WTC11 (cell line): ENCODE data around the gene TGFBR1.

Experiments used
- EMX1 ChIP-seq: fragments of 250-450 bp; sonication (Bioruptor Pico); IDR thresholded peaks from 2 replicates; pipeline ENCODE4 v1.8.0; 2021; ENCODE audit warnings: mild to moderate bottlenecking
- KAT7 ChIP-seq: sonication (generic); formaldehyde crosslinking; IDR thresholded peaks from 2 replicates; pipeline ENCODE4 v1.8.1; 2023; ENCODE audit warnings: missing genetic modification reagents, mild to moderate bottlenecking, borderline replicate concordance
- RORB ChIP-seq: fragments of 250-450 bp; sonication (Bioruptor Pico); IDR thresholded peaks from 2 replicates; pipeline ENCODE4 v1.9.0; 2021; ENCODE audit warnings: mild to moderate bottlenecking
- SMAD3 ChIP-seq: sonication (generic); formaldehyde crosslinking; IDR thresholded peaks from 2 replicates; pipeline ENCODE4 v1.8.0; 2022; ENCODE audit warnings: missing genetic modification reagents, mild to moderate bottlenecking, borderline replicate concordance
- TF ChIP-seq, protein P1 (sequence below): fragments of 200-600 bp; IDR thresholded peaks from 2 replicates; pipeline ENCODE4 v1.8.0; 2022; ENCODE audit warnings: antibody characterized with exemption
- TF ChIP-seq, protein P2 (sequence below): sonication (generic); formaldehyde crosslinking; IDR thresholded peaks from 2 replicates; pipeline ENCODE4 v1.8.0; 2023; ENCODE audit warnings: missing genetic modification reagents, mild to moderate bottlenecking, borderline replicate concordance
- TF ChIP-seq, protein P3 (sequence below): sonication (generic); formaldehyde crosslinking; IDR thresholded peaks from 2 replicates; pipeline ENCODE4 v1.8.1; 2023; ENCODE audit warnings: mild to moderate bottlenecking, moderate library complexity, missing genetic modification reagents

DNA sequence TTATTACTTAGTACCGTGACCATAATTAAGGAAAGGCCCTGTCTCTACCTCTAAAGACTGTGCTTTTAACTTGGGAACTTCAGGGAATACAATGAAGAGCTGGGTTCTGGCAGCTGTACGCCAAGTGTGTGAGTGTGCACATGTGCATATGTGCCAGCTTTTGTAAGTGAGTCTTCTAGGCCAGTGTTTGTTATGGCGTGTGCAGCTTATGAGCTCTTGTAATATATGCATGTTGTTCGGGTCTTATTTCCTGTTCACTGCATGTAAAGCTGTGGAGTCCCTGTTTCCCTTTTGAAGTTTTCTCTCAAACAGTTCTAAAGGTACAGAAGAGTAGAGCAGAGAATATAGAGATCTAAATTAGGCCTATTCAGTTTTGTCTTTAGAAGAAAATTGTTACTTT, 30.5 kb downstream of the TGFBR1 start:
- TF ChIP-seq, protein P1, sequence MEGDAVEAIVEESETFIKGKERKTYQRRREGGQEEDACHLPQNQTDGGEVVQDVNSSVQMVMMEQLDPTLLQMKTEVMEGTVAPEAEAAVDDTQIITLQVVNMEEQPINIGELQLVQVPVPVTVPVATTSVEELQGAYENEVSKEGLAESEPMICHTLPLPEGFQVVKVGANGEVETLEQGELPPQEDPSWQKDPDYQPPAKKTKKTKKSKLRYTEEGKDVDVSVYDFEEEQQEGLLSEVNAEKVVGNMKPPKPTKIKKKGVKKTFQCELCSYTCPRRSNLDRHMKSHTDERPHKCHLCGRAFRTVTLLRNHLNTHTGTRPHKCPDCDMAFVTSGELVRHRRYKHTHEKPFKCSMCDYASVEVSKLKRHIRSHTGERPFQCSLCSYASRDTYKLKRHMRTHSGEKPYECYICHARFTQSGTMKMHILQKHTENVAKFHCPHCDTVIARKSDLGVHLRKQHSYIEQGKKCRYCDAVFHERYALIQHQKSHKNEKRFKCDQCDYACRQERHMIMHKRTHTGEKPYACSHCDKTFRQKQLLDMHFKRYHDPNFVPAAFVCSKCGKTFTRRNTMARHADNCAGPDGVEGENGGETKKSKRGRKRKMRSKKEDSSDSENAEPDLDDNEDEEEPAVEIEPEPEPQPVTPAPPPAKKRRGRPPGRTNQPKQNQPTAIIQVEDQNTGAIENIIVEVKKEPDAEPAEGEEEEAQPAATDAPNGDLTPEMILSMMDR = no peak
- no peak for TF ChIP-seq SMAD3 (CRISPR knock-in tag)
- TF ChIP-seq, protein P2, sequence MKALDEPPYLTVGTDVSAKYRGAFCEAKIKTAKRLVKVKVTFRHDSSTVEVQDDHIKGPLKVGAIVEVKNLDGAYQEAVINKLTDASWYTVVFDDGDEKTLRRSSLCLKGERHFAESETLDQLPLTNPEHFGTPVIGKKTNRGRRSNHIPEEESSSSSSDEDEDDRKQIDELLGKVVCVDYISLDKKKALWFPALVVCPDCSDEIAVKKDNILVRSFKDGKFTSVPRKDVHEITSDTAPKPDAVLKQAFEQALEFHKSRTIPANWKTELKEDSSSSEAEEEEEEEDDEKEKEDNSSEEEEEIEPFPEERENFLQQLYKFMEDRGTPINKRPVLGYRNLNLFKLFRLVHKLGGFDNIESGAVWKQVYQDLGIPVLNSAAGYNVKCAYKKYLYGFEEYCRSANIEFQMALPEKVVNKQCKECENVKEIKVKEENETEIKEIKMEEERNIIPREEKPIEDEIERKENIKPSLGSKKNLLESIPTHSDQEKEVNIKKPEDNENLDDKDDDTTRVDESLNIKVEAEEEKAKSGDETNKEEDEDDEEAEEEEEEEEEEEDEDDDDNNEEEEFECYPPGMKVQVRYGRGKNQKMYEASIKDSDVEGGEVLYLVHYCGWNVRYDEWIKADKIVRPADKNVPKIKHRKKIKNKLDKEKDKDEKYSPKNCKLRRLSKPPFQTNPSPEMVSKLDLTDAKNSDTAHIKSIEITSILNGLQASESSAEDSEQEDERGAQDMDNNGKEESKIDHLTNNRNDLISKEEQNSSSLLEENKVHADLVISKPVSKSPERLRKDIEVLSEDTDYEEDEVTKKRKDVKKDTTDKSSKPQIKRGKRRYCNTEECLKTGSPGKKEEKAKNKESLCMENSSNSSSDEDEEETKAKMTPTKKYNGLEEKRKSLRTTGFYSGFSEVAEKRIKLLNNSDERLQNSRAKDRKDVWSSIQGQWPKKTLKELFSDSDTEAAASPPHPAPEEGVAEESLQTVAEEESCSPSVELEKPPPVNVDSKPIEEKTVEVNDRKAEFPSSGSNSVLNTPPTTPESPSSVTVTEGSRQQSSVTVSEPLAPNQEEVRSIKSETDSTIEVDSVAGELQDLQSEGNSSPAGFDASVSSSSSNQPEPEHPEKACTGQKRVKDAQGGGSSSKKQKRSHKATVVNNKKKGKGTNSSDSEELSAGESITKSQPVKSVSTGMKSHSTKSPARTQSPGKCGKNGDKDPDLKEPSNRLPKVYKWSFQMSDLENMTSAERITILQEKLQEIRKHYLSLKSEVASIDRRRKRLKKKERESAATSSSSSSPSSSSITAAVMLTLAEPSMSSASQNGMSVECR = no peak
- TF ChIP-seq RORB (CRISPR knock-in tag) = no peak
- TF ChIP-seq EMX1 (CRISPR knock-in tag) = no peak
- no peak for TF ChIP-seq KAT7
- TF ChIP-seq, protein P3, sequence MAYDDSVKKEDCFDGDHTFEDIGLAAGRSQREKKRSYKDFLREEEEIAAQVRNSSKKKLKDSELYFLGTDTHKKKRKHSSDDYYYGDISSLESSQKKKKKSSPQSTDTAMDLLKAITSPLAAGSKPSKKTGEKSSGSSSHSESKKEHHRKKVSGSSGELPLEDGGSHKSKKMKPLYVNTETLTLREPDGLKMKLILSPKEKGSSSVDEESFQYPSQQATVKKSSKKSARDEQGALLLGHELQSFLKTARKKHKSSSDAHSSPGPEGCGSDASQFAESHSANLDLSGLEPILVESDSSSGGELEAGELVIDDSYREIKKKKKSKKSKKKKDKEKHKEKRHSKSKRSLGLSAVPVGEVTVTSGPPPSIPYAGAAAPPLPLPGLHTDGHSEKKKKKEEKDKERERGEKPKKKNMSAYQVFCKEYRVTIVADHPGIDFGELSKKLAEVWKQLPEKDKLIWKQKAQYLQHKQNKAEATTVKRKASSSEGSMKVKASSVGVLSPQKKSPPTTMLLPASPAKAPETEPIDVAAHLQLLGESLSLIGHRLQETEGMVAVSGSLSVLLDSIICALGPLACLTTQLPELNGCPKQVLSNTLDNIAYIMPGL (CRISPR knock-in tag) = no peak
